GM13976 (cell line): ENCODE results near the gene HLF.

Source experiments
- DNase-seq: peaks from one replicate; pipeline ENCODE4 v3.0.0; 2012; ENCODE audit warnings: low spot score
- CTCF ChIP-seq: IDR thresholded peaks from 2 replicates; pipeline ENCODE4 v1.5.1; 2012; ENCODE audit warnings: borderline replicate concordance, mild to moderate bottlenecking; ENCODE audit not compliant: insufficient read depth; ENCODE audit errors: extremely low read depth, missing control alignments, control extremely low read depth
- in situ Hi-C: fragments of 300-500 bp; cut with MboI; formaldehyde crosslinking; loops from one replicate; pipeline ENCODE4 v1.12.0; 2022; ENCODE audit warnings: low sequenced_read_pairs, mixed read lengths, inconsistent platforms; ENCODE audit not compliant: unreplicated experiment

Gene HLF, protein sequence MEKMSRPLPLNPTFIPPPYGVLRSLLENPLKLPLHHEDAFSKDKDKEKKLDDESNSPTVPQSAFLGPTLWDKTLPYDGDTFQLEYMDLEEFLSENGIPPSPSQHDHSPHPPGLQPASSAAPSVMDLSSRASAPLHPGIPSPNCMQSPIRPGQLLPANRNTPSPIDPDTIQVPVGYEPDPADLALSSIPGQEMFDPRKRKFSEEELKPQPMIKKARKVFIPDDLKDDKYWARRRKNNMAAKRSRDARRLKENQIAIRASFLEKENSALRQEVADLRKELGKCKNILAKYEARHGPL

GRCh38 chr17:55264645-55265298, at the start of gene HLF:
Gene HLF, plus strand, starts transcription at chr17:55264960. Its CDS starts 525 bp downstream, at chr17:55265485.
- peak; percentile 86 for DNase-seq
- no peak for TF ChIP-seq CTCF
- in situ Hi-C loops, result no loop called here

- no peak for TF ChIP-seq CTCF
- DNase-seq, result no peak
- in situ Hi-C loops, result no loop called here
Observed at GRCh38 chr17:55215711-55216110, 49.0 kb upstream of the HLF start.

GRCh38 chr17:55216888-55217287, 47.9 kb upstream of the HLF start:
- TF ChIP-seq CTCF, result no peak
- no peak for DNase-seq
- in situ Hi-C loops, result no loop called here

DNA sequence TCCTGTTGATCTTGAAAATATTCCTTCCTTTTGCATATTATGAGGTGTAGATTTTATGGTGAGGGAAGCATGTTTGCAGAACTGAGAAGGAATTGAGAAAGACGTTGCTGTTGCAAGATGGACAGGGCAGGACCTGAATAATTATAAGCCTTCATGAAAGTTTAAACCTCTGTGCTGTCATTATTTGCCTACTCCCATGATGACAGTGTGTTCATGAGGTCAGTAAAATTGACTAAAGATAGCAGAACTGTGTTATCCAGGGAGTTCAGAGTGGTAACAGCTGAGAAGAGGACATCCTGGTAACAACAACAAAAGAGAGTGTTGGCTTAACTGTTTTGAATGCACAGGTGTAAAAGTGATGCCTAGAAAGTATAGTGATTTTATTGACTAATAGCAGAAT, 45.3 kb upstream of the HLF start:
- no peak for TF ChIP-seq CTCF
- in situ Hi-C loops, result no loop called here
- DNase-seq, result no peak

DNA sequence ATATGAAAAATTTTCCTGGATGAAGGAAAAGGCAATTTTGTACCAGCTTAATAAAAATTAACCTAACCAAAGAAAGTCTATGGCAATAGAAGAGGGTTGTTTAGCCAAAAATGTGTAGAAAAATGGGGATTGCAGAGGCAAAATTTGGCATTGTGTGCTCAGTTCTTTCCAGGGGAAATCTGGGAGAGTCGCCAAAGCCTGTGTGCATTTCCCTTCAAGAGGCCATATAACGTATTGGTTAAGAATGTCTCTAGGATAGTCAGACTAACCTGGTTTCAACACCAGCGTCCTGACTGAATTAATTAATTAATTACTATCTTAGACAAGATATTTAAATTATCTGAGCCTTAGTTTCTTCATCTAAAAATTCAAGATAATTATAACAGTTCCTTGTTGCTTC, 44.8 kb upstream of the HLF start:
- DNase-seq, result no peak
- in situ Hi-C loops, result no loop called here
- TF ChIP-seq CTCF, result no peak

- DNase-seq, result no peak
- TF ChIP-seq CTCF, result no peak
- in situ Hi-C loops, result no loop called here
Observed at GRCh38 chr17:55223524-55223923, 41.2 kb upstream of the HLF start.

GRCh38 chr17:55224746-55225145, 40.0 kb upstream of the HLF start:
- no peak for TF ChIP-seq CTCF

More at GRCh38 chr17:55224746-55225145, 40.0 kb upstream of the HLF start:
- in situ Hi-C loops, result no loop called here
- no peak for DNase-seq
